HS-5 (cell line): Measurements from ENCODE around the gene EFHD2.
"Not testable (repeated sequence)": the region's sequence is repeated elsewhere in the genome, so short reads cannot be mapped to it uniquely, and the experiment has no call there.

Experiments
- DNase-seq: peaks from one replicate; pipeline ENCODE4 v3.0.0-alpha.2; 2012; ENCODE audit warnings: low read depth

The EFHD2 gene

GRCh38 chr1:15452866-15453571 is 43.3 kb downstream of the EFHD2 start:
- no peak for DNase-seq

GRCh38 chr1:15453734-15454133 is 44.0 kb downstream of the EFHD2 start:
- DNase-seq: no peak

GRCh38 chr1:15454256-15454655 is 44.6 kb downstream of the EFHD2 start:
- no peak for DNase-seq

GRCh38 chr1:15455522-15455921 is 45.8 kb downstream of the EFHD2 start:
- DNase-seq: no peak

GRCh38 chr1:15456313-15456954 is 46.7 kb downstream of the EFHD2 start, which contains the start of gene CELA2A:
TSS of gene CELA2A (plus strand) at chr1:15456732. CDS start at chr1:15456754, 22 bp downstream.
- DNase-seq: no peak

GRCh38 chr1:15457585-15457984 is 47.9 kb downstream of the EFHD2 start:
- no peak for DNase-seq

GRCh38 chr1:15458388-15458787 is 48.7 kb downstream of the EFHD2 start:
- not testable (repeated sequence) for DNase-seq

GRCh38 chr1:15459771-15460707 is 50.4 kb downstream of the EFHD2 start:
- no peak for DNase-seq

- DNase-seq: no peak
Observed at GRCh38 chr1:15460708-15461095, 51.0 kb downstream of the EFHD2 start.

GRCh38 chr1:15463064-15463800 is 53.5 kb downstream of the EFHD2 start:
- DNase-seq: not testable (repeated sequence)

- DNase-seq: not testable (repeated sequence)
Observed at GRCh38 chr1:15463926-15464322, 54.2 kb downstream of the EFHD2 start.

- DNase-seq: no peak
Observed at GRCh38 chr1:15465674-15466073, 56.0 kb downstream of the EFHD2 start.

- not testable (repeated sequence) for DNase-seq
Observed at GRCh38 chr1:15466955-15467625, 57.4 kb downstream of the EFHD2 start.

- no peak for DNase-seq
Observed at GRCh38 chr1:15468145-15468544, 58.5 kb downstream of the EFHD2 start.

- no peak for DNase-seq
Observed at GRCh38 chr1:15469361-15469760, 59.7 kb downstream of the EFHD2 start.

- DNase-seq: not testable (repeated sequence)
Observed at GRCh38 chr1:15469821-15470448, 60.2 kb downstream of the EFHD2 start.

GRCh38 chr1:15471067-15471466 is 61.4 kb downstream of the EFHD2 start:
- not testable (repeated sequence) for DNase-seq

- not testable (repeated sequence) for DNase-seq
Observed at GRCh38 chr1:15471723-15472122, 62.0 kb downstream of the EFHD2 start.

- DNase-seq: no peak
Observed at GRCh38 chr1:15472587-15472986, 62.9 kb downstream of the EFHD2 start.

- DNase-seq: no peak
Observed at GRCh38 chr1:15475752-15476314, 66.1 kb downstream of the EFHD2 start, which contains the start of gene CELA2B. TSS of gene CELA2B (plus strand) at chr1:15476104. CDS start at chr1:15476126, 22 bp downstream.
